ENCODE results near the gene PDGFD. TPM values are rescaled to one million over a fixed set of nuclear protein-coding genes. Genes with fewer than 3 reads are reported as not detected.

PDGFD gene
- total RNA-seq, 1 donor from 2014 or later, result 17.2 TPM

DNA sequence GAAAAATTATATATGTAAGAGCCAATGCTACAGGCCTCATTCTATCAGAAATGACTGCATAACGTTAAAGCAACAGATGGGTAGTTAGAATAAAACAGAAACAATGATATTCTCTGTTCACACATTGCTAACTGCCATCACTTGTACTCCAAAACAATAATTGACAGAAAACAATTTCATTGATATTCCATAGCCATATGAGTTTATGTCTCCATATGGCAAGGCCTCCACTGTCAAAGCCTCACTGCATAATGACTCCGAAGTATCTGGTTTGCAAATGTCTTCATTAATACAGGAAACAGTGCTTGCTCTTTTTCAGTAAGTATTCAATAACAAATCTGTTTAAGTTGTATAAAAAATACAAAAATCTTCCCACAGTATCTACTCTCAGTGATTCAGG lies 117.6 kb downstream of the PDGFD start:
- no peak overlapping the region for H3K4me3 Mint-ChIP-seq (ENCODE audit: unreplicated experiment)
- no peaks in the 10 kb centered on the region for H3K9me3 Mint-ChIP-seq (ENCODE audit: unreplicated experiment)
- H3K36me3 Mint-ChIP-seq (ENCODE audit: low read depth, unreplicated experiment), result no peaks in the 10 kb centered on the region
- H3K27ac Mint-ChIP-seq (ENCODE audit: unreplicated experiment), result no peak overlapping the region
- no peaks in the 10 kb centered on the region for H3K27me3 Mint-ChIP-seq (ENCODE audit: unreplicated experiment)
- TF ChIP-seq, protein P1, sequence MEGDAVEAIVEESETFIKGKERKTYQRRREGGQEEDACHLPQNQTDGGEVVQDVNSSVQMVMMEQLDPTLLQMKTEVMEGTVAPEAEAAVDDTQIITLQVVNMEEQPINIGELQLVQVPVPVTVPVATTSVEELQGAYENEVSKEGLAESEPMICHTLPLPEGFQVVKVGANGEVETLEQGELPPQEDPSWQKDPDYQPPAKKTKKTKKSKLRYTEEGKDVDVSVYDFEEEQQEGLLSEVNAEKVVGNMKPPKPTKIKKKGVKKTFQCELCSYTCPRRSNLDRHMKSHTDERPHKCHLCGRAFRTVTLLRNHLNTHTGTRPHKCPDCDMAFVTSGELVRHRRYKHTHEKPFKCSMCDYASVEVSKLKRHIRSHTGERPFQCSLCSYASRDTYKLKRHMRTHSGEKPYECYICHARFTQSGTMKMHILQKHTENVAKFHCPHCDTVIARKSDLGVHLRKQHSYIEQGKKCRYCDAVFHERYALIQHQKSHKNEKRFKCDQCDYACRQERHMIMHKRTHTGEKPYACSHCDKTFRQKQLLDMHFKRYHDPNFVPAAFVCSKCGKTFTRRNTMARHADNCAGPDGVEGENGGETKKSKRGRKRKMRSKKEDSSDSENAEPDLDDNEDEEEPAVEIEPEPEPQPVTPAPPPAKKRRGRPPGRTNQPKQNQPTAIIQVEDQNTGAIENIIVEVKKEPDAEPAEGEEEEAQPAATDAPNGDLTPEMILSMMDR (IDR thresholded peaks at IDR 0.05; ENCODE audit: unreplicated experiment), result no peak
- no peak for DNase-seq (ENCODE audit: low spot score)
- H3K4me1 Mint-ChIP-seq (ENCODE audit: unreplicated experiment), result no peaks in the 10 kb centered on the region

DNA sequence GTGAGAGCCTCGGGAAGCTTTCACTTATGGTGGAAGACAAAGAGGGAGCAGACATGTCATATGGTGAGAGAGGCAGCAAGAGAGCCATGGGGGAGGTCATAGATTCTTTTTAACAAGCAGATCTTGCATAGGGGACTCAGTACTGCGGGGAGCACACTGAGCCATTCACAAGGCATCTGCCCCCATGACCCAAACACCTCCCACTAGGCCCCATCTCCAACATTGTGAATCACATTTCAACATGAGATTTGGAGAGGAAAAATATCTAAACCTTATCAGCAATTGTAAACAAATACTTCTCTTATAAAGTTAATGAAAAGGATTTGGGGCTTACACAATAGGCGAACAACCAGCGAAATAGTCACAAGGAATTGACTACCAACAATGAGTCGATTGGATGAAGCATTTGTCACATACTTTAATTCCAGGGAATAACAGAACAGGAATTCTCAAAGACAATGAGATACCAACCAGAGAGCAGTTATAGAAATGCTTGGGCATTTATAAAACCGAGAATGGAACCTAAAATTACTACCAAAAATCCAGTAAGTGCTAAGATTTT lies 120.2 kb downstream of the PDGFD start:
- Mint-ChIP-seq H3K27ac (ENCODE audit: unreplicated experiment) (no peak overlapping the region), H3K9me3 (ENCODE audit: unreplicated experiment) (no peaks in the 10 kb centered on the region), H3K4me1 (ENCODE audit: unreplicated experiment) (no peaks in the 10 kb centered on the region), H3K4me3 (ENCODE audit: unreplicated experiment) (no peak overlapping the region), H3K27me3 (ENCODE audit: unreplicated experiment) (no peaks in the 10 kb centered on the region), H3K36me3 (ENCODE audit: low read depth, unreplicated experiment) (no peaks in the 10 kb centered on the region)
- TF ChIP-seq, protein P1 (IDR thresholded peaks at IDR 0.05; ENCODE audit: unreplicated experiment), result no peak
- no peak for DNase-seq (ENCODE audit: low spot score)

DNA sequence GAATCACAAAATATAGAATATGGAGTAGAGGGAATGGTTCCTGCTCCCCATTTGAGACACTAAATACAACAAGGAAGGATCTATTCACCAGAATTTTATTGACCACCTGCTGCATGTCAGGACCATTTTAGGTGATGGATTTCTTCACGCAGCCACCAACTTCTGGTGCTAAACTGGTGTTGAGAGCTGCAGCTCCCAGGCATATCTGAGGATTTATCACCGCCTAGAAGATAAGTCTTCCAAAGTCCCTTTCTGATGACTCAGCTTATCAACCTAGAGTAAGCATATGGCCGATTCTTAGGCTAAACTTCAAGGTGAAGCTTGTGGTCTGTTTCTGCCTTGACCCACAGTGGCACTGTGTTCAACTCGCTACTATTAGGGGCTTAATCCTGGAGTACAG lies 120.8 kb downstream of the PDGFD start:
- TF ChIP-seq, protein P1 (IDR thresholded peaks at IDR 0.05; ENCODE audit: unreplicated experiment), result no peak
- no peak for DNase-seq (ENCODE audit: low spot score)
- Mint-ChIP-seq H3K4me1 (ENCODE audit: unreplicated experiment) (no peaks in the 10 kb centered on the region), H3K27ac (ENCODE audit: unreplicated experiment) (no peak overlapping the region), H3K4me3 (ENCODE audit: unreplicated experiment) (no peak overlapping the region), H3K9me3 (ENCODE audit: unreplicated experiment) (no peaks in the 10 kb centered on the region), H3K27me3 (ENCODE audit: unreplicated experiment) (no peaks in the 10 kb centered on the region), H3K36me3 (ENCODE audit: low read depth, unreplicated experiment) (no peaks in the 10 kb centered on the region)

- peaks cover 7% of the 10 kb centered on the region for H3K36me3 Mint-ChIP-seq (ENCODE audit: low read depth, unreplicated experiment)
- no peaks in the 10 kb centered on the region for H3K27me3 Mint-ChIP-seq (ENCODE audit: unreplicated experiment)
- no peaks in the 10 kb centered on the region for H3K4me1 Mint-ChIP-seq (ENCODE audit: unreplicated experiment)
- DNase-seq (ENCODE audit: low spot score), result no peak
- H3K4me3 Mint-ChIP-seq (ENCODE audit: unreplicated experiment), result no peak overlapping the region
- TF ChIP-seq, protein P1 (IDR thresholded peaks at IDR 0.05; ENCODE audit: unreplicated experiment), result no peak
- no peaks in the 10 kb centered on the region for H3K9me3 Mint-ChIP-seq (ENCODE audit: unreplicated experiment)
- H3K27ac Mint-ChIP-seq (ENCODE audit: unreplicated experiment), result no peak overlapping the region
Measured at GRCh38 chr11:104041792-104042191, 122.2 kb downstream of the PDGFD start.

DNA sequence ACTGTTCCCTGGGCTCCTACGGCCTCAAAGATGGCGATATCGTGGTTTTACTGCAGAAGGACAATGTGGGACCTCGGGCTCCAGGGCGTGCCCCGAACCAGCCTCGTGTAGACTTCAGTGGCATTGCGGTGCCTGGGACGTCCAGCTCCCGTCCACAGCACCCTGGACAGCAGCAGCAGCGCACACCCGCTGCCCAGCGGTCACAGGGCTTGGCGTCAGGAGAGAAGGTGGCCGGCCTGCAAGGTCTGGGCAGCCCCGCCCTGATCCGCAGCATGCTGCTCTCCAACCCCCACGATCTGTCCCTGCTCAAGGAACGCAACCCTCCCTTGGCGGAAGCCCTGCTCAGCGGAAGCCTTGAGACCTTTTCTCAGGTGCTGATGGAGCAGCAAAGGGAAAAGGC lies 127.0 kb downstream of the PDGFD start:
- H3K4me3 Mint-ChIP-seq (ENCODE audit: unreplicated experiment), result no peak overlapping the region
- no peaks in the 10 kb centered on the region for H3K4me1 Mint-ChIP-seq (ENCODE audit: unreplicated experiment)
- no peaks in the 10 kb centered on the region for H3K9me3 Mint-ChIP-seq (ENCODE audit: unreplicated experiment)
- H3K27me3 Mint-ChIP-seq (ENCODE audit: unreplicated experiment), result no peaks in the 10 kb centered on the region
- H3K27ac Mint-ChIP-seq (ENCODE audit: unreplicated experiment), result no peak overlapping the region
- TF ChIP-seq, protein P1 (IDR thresholded peaks at IDR 0.05; ENCODE audit: unreplicated experiment), result no peak
- no peak for DNase-seq (ENCODE audit: low spot score)
- peaks cover 7% of the 10 kb centered on the region for H3K36me3 Mint-ChIP-seq (ENCODE audit: low read depth, unreplicated experiment)
